ENCODE measurements around the gene TIMP3. TPM values are rescaled to one million over a fixed set of nuclear protein-coding genes. Genes with fewer than 3 reads are reported as not detected.

TIMP3 gene
- polyA plus RNA-seq, 1 of the 3 experiments (the other 2 are of a cell fraction) = 26.1 TPM

DNA sequence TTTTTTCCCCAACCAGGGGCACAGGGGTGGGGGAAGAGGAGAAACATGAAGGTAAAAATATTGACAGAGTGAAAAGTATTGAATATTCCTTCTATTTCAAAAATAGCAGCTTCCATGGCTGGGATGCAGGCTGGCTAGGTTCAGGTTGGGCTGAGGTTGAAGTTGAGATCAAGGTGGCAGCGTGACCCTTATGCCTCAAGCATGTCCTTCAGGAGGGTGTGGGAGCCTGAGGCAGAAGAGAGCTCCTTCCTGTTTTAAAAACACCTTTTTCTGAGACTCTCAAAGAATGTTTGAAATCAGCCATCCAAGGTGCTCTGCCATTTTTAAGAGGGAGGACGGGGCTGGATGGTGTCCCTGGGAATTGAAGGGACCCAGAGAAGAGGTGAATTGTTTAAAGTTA is 29.5 kb downstream of the TIMP3 start:
- Histone ChIP-seq H3K4me2 (no peak overlapping the region), H3K9me3 (no peaks in the 10 kb centered on the region), H4K20me1 (ENCODE audit: insufficient read depth) (no peaks in the 10 kb centered on the region), H3K36me3 (replicated peaks in 1 of 2; ENCODE audit: control insufficient read depth in 1 of 2, insufficient read depth in 2 of 2, low read length in 1 of 2) (no peaks in the 10 kb centered on the region), H3K4me1 (ENCODE audit: control insufficient read depth in 1 of 2, insufficient read depth in 2 of 2, low read depth in 1 of 2, low read length in 1 of 2) (peaks cover 0 to 6% of the 10 kb centered on the region in 2 experiments; a peak in 1 of 4 replicates), H3F3A (replicated peaks; ENCODE audit: insufficient read depth) (no peaks in the 10 kb centered on the region), H3K79me2 (ENCODE audit: insufficient read depth) (no peaks in the 10 kb centered on the region), H2AFZ (ENCODE audit: low read depth) (no peak overlapping the region), H3K4me3 (ENCODE audit: low read depth in 2 of 2, low read length in 1 of 2) (no peak overlapping the region), H3K9me2 (no peaks in the 10 kb centered on the region), H3K27me3 (ENCODE audit: insufficient read depth) (no peaks in the 10 kb centered on the region), H3K9ac (no peak overlapping the region), H3K27ac (ENCODE audit: low read depth in 2 of 2, low read length in 1 of 2) (no peak overlapping the region)
- 72% methylated on average over 2 of the region's 2 CpGs for WGBS (ENCODE audit: low lambda C conversion rate)
- CTCF ChIA-PET = interaction anchor here (0.7 to 5.7 kb wide), 10 partner anchors 15 to 172 kb away, joined by 3 to 18 read pairs (median 4); no protein-coding TSS in a partner anchor
- no peak for DNase-seq
- POLR2A ChIA-PET = no interaction called here
- TF ChIP-seq CHD2 (IDR thresholded peaks at IDR 0.05; ENCODE audit: low read length, partially characterized antibody) (no peak), FOXJ3 (CRISPR knock-in tag; IDR thresholded peaks at IDR 0.05) (no peak), RCOR1 (IDR thresholded peaks at IDR 0.05; ENCODE audit: low read length) (no peak), JUND (IDR thresholded peaks at IDR 0.05) (no peak), USF1 (IDR thresholded peaks at IDR 0.05; ENCODE audit: borderline replicate concordance, low read depth) (no peak), RFX5 (IDR thresholded peaks at IDR 0.05; ENCODE audit: low read length) (no peak)
- TF ChIP-seq, protein P1, sequence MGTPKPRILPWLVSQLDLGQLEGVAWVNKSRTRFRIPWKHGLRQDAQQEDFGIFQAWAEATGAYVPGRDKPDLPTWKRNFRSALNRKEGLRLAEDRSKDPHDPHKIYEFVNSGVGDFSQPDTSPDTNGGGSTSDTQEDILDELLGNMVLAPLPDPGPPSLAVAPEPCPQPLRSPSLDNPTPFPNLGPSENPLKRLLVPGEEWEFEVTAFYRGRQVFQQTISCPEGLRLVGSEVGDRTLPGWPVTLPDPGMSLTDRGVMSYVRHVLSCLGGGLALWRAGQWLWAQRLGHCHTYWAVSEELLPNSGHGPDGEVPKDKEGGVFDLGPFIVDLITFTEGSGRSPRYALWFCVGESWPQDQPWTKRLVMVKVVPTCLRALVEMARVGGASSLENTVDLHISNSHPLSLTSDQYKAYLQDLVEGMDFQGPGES (IDR thresholded peaks at IDR 0.05; ENCODE audit: low read depth, low read length) = no peak

DNA sequence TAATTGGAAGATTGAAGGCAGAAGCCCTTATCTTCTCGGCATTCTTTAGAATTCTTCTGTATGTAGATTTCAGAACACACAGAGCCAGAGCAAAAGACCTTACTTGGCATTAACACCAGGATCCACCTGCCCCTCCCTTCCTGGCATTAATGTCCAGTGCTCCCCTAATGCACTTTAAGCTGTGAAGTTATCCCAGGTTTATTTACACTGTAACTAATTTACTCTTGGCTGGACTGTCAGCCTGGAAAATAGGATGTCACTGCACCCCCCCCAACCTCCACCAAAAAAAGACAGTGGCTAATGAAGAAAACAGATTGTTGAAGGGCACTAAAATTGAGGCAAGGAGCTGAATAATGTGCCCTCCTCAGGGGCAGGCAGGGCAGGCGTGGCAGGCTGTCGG is 30.1 kb downstream of the TIMP3 start:
- H4K20me1 ChIP-seq (ENCODE audit: insufficient read depth) = peaks cover 3% of the 10 kb centered on the region; the same call in 1 of the 2 replicates
- H3K9me2 ChIP-seq = no peaks in the 10 kb centered on the region
- H3K4me2 ChIP-seq = no peak overlapping the region
- H2AFZ ChIP-seq (ENCODE audit: low read depth) = no peak overlapping the region
- H3K27ac ChIP-seq (ENCODE audit: low read depth in 2 of 2, low read length in 1 of 2) = no peak overlapping the region
- CTCF ChIA-PET = interaction anchor here (0.7 to 5.7 kb wide), 8 partner anchors 16 to 302 kb away, joined by 3 to 18 read pairs (median 4); no protein-coding TSS in a partner anchor
- POLR2A ChIA-PET = no interaction called here
- H3K27me3 ChIP-seq (ENCODE audit: insufficient read depth) = no peaks in the 10 kb centered on the region
- H3K9me3 ChIP-seq = no peaks in the 10 kb centered on the region
- WGBS (ENCODE audit: low lambda C conversion rate) = 76% methylated on average over 3 of the region's 3 CpGs
- H3K4me1 ChIP-seq (ENCODE audit: control insufficient read depth in 1 of 2, insufficient read depth in 2 of 2, low read depth in 1 of 2, low read length in 1 of 2) = peaks cover 0 to 6% of the 10 kb centered on the region in 2 experiments; a peak in 1 of 4 replicates
- H3K36me3 ChIP-seq (replicated peaks in 1 of 2; ENCODE audit: control insufficient read depth in 1 of 2, insufficient read depth in 2 of 2, low read length in 1 of 2) = no peaks in the 10 kb centered on the region
- H3K79me2 ChIP-seq (ENCODE audit: insufficient read depth) = no peaks in the 10 kb centered on the region
- TF ChIP-seq, protein P1 (IDR thresholded peaks at IDR 0.05; ENCODE audit: low read depth, low read length) = no peak
- TF ChIP-seq YY1 (IDR thresholded peaks at IDR 0.05; ENCODE audit: low read depth) (no peak), ELF1 (IDR thresholded peaks at IDR 0.05) (no peak), FOXJ3 (CRISPR knock-in tag; IDR thresholded peaks at IDR 0.05) (no peak), SIN3A (IDR thresholded peaks at IDR 0.05; ENCODE audit: borderline replicate concordance, low read depth, low read length) (no peak), RAD21 (IDR thresholded peaks at IDR 0.05; ENCODE audit: low read length) (no peak), RCOR1 (IDR thresholded peaks at IDR 0.05; ENCODE audit: low read length) (no peak), MXI1 (IDR thresholded peaks at IDR 0.05; ENCODE audit: low read depth, low read length) (no peak), MAX (IDR thresholded peaks at IDR 0.05; ENCODE audit: low read depth) (no peak), RFX5 (IDR thresholded peaks at IDR 0.05; ENCODE audit: low read length) (no peak)
- no peaks in the 10 kb centered on the region for H3F3A ChIP-seq (replicated peaks; ENCODE audit: insufficient read depth)
- DNase-seq = no peak
- no peak overlapping the region for H3K4me3 ChIP-seq (ENCODE audit: low read depth in 2 of 2, low read length in 1 of 2)
- H3K9ac ChIP-seq = no peak overlapping the region

Data from SK-N-SH (cell line).